WERI-Rb-1 (cell line): ENCODE results near the gene SPACA6.
A peak's percentile ranks its signal among the peaks of the same experiment; 100 is the strongest.

ENCODE experiments used
- DNase-seq: peaks from one replicate; pipeline ENCODE4 v3.0.0-alpha.2; 2020
- H3K27ac ChIP-seq: fragments of 250-450 bp; sonication (Bioruptor Pico); 2 replicates; pipeline ENCODE4 v1.5.1; 2020; ENCODE audit warnings: mild to moderate bottlenecking, moderate library complexity
- H3K27me3 ChIP-seq: fragments of 250-450 bp; sonication (Bioruptor Pico); 2 replicates; pipeline ENCODE4 v1.5.1; 2021; ENCODE audit warnings: mild to moderate bottlenecking, low read depth, moderate library complexity; ENCODE audit not compliant: insufficient read depth, severe bottlenecking
- H3K36me3 ChIP-seq: fragments of 250-450 bp; sonication (Bioruptor Pico); 2 replicates; pipeline ENCODE4 v1.5.1; 2020; ENCODE audit warnings: mild to moderate bottlenecking, moderate library complexity
- H3K4me3 ChIP-seq: 2 replicates; pipeline ENCODE4 v1.5.1; 2011; ENCODE audit warnings: low read depth, mild to moderate bottlenecking, control low read depth, low read length
- H3K9me3 ChIP-seq: fragments of 250-450 bp; sonication (Bioruptor Pico); 2 replicates; pipeline ENCODE4 v1.5.1; 2021; ENCODE audit warnings: mild to moderate bottlenecking, moderate library complexity; ENCODE audit not compliant: severe bottlenecking
- TF ChIP-seq, protein P1 (sequence below): IDR thresholded peaks from 2 replicates; pipeline ENCODE4 v1.5.1; 2011; ENCODE audit warnings: low read depth, mild to moderate bottlenecking, control low read depth, inconsistent platforms, low read length

SPACA6 gene

DNA sequence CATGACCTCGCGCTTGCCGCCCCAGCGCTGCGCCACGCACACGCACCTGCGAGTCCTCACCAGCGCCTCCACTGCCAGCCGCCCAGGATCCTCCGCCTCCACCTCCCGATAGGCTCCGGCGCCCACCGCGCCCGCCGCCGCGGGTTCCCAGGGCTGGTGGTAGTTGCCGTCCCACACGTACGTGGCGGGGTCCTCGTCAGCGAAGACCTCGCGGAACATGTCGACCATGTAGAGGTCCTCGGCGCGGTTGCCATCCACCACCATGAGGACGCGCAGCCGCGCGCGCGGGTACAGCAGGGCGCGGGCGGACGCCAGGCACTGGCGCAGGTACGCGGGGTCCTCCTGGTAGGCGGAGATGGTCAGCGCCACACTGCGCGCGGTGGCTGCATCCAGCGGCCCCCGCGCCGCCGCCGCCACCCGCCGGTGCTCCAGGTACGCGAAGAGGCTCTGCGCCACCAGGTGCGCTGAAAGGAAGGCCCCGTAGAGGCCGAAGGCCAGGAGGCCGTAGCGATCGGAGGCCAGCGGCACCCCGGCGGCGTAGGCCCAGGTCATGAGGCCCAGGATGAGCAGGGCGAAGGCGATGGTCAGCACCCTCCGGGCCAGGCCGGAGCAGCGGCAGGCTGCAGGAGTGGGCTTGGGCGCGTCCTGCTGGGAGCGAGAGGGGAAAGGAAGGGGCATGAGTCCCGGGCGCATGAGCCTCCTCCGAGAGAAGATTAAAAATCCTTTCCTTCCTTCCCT is 26.3 kb downstream of the SPACA6 start:
- TF ChIP-seq, protein P1, sequence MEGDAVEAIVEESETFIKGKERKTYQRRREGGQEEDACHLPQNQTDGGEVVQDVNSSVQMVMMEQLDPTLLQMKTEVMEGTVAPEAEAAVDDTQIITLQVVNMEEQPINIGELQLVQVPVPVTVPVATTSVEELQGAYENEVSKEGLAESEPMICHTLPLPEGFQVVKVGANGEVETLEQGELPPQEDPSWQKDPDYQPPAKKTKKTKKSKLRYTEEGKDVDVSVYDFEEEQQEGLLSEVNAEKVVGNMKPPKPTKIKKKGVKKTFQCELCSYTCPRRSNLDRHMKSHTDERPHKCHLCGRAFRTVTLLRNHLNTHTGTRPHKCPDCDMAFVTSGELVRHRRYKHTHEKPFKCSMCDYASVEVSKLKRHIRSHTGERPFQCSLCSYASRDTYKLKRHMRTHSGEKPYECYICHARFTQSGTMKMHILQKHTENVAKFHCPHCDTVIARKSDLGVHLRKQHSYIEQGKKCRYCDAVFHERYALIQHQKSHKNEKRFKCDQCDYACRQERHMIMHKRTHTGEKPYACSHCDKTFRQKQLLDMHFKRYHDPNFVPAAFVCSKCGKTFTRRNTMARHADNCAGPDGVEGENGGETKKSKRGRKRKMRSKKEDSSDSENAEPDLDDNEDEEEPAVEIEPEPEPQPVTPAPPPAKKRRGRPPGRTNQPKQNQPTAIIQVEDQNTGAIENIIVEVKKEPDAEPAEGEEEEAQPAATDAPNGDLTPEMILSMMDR: no peak
- no peak overlapping the region for H3K27ac ChIP-seq
- H3K9me3 ChIP-seq: no peaks in the 10 kb centered on the region
- H3K36me3 ChIP-seq: no peaks in the 10 kb centered on the region
- H3K27me3 ChIP-seq: peaks cover 21% of the 10 kb centered on the region
- no peak overlapping the region for H3K4me3 ChIP-seq
- no peak for DNase-seq

DNA sequence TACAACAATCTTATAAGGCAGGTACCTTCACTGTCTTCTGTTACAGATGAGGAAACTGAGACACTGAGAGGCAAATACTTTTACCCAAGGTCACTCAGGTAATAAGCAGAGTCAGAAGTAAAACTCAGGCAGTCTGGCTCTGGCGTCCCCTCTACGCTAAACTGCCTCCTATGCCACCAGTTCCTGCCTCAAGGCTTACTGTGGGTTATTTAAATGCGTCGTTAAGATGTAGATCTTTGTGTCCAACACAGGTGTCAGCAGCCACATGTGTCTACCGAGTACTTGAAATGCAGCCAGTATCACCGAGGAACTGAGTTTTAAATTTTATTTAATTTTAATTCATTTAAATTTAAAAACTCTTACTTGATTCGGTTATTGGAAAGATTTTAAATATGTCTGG is 28.8 kb downstream of the SPACA6 start:
- Histone ChIP-seq H3K9me3 (no peaks in the 10 kb centered on the region), H3K36me3 (no peaks in the 10 kb centered on the region), H3K4me3 (no peak overlapping the region), H3K27me3 (peaks cover 12% of the 10 kb centered on the region), H3K27ac (no peak overlapping the region)
- no peak for DNase-seq
- TF ChIP-seq, protein P1: no peak

DNA sequence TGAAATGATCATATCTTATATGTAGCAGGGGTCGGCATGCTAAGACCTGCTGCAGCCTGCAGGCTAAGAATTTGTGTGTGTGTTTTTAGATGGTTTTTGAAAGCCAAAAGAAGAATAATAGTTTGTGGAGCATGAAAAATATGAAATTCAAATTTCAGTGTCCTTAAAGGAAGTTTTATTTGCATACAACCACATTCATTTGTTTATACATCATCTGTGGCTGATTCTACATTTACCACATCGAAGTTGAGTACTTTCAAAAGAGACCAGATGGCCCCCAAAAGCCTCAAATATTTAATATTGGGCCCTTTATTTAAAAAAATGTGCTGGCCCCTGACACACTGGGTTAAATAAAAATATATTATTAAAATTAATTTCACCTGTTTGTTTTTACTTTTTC is 29.4 kb downstream of the SPACA6 start:
- Histone ChIP-seq H3K4me3 (no peak overlapping the region), H3K27me3 (peaks cover 17% of the 10 kb centered on the region), H3K9me3 (no peaks in the 10 kb centered on the region), H3K27ac (no peak overlapping the region), H3K36me3 (no peaks in the 10 kb centered on the region)
- no peak for DNase-seq
- TF ChIP-seq, protein P1: no peak

DNA sequence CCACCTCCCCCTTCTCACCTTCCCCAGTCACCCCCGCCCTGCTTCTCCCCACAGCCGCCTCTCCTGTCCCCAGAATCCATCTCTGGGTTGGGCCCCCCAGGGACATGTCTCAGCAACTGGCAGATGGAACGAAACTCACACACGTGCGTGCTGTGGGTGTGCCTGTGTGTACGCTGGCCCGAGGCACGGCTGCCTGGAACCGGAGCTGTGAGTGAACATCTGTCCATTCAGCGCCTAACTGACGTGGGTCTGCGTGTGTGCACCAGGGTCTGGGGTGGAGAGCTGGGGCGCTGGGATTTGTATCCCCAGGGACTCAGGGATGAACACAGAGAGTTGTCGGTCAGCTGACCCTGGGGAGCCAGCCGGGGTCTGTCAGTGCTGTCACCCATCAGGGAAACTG is 31.4 kb downstream of the SPACA6 start:
- no peak overlapping the region for H3K27ac ChIP-seq
- DNase-seq: no peak
- no peaks in the 10 kb centered on the region for H3K9me3 ChIP-seq
- H3K27me3 ChIP-seq: peaks cover 20% of the 10 kb centered on the region
- H3K4me3 ChIP-seq: no peak overlapping the region
- TF ChIP-seq, protein P1: no peak
- H3K36me3 ChIP-seq: no peaks in the 10 kb centered on the region

DNA sequence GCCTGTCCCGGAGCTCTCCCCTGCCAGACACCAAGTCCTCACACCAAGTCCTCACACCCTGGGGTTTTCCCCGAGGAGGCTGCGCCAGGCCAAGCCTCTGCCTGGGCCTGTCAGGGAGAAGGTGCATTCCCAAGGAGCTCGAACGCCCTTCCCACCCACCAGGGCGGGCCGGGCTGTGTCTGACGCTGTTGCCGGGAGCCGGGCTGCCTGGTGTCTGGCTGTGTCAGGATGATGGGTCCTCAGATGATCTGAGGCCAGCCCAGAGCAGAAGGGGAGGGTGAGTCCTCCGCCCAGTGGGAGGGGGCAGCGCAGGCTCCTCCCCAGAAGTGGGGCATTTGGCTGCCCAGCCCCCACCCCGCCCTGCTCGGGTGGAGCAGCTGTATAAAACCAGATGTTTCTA is 32.9 kb downstream of the SPACA6 start:
- peak; percentile 39 for DNase-seq
- Histone ChIP-seq H3K9me3 (peaks cover 2% of the 10 kb centered on the region), H3K4me3 (no peak overlapping the region), H3K27me3 (peaks cover 20% of the 10 kb centered on the region), H3K27ac (no peak overlapping the region), H3K36me3 (no peaks in the 10 kb centered on the region)
- TF ChIP-seq, protein P1: no peak
